GM18867 (cell line): Measurements from ENCODE around the gene SUPT3H.
A peak's percentile ranks its signal among the peaks of the same experiment; 100 is the strongest.

ENCODE experiments used
- ATAC-seq: cut with Tn5 transposase; IDR thresholded peaks from one replicate; pipeline ENCODE4 v1.9.1; 2021; ENCODE audit warnings: mild to moderate bottlenecking, moderate library complexity; ENCODE audit not compliant: unreplicated experiment

SUPT3H gene

GRCh38 chr6:45394586-45395095 lies 16.9 kb upstream of the SUPT3H start:
- ATAC-seq, result no peak

- no peak for ATAC-seq
Measured at GRCh38 chr6:45388328-45388727, 10.6 kb upstream of the SUPT3H start.

- ATAC-seq, result no peak
Measured at GRCh38 chr6:45387236-45387635, 9.5 kb upstream of the SUPT3H start.

GRCh38 chr6:45386501-45386900 lies 8.8 kb upstream of the SUPT3H start:
- no peak for ATAC-seq

- no peak for ATAC-seq
Measured at GRCh38 chr6:45382391-45382790, 4.7 kb upstream of the SUPT3H start.

- peak; percentile 30 for ATAC-seq
Measured at GRCh38 chr6:45378334-45378926, 696 bp upstream of the SUPT3H start.

- ATAC-seq, result peak; percentile 4
Measured at GRCh38 chr6:45377043-45377553, 636 bp downstream of the SUPT3H start.

- no peak for ATAC-seq
Measured at GRCh38 chr6:45376310-45377042, 1.3 kb downstream of the SUPT3H start.

- no peak for ATAC-seq
Measured at GRCh38 chr6:45375449-45375848, 2.3 kb downstream of the SUPT3H start.

- ATAC-seq, result no peak
Measured at GRCh38 chr6:45371924-45372573, 5.7 kb downstream of the SUPT3H start.

GRCh38 chr6:45369870-45370269 lies 7.9 kb downstream of the SUPT3H start:
- ATAC-seq, result no peak

GRCh38 chr6:45367999-45368398 lies 9.7 kb downstream of the SUPT3H start:
- ATAC-seq, result no peak

- no peak for ATAC-seq
Measured at GRCh38 chr6:45366534-45366933, 11.2 kb downstream of the SUPT3H start.

GRCh38 chr6:45365036-45365435 lies 12.7 kb downstream of the SUPT3H start:
- no peak for ATAC-seq

GRCh38 chr6:45364466-45364865 lies 13.3 kb downstream of the SUPT3H start:
- ATAC-seq, result no peak

GRCh38 chr6:45353654-45354053 lies 24.1 kb downstream of the SUPT3H start:
- ATAC-seq, result no peak

- ATAC-seq, result no peak
Measured at GRCh38 chr6:45351667-45352066, 26.1 kb downstream of the SUPT3H start.

- ATAC-seq, result no peak
Measured at GRCh38 chr6:45351076-45351475, 26.7 kb downstream of the SUPT3H start.

GRCh38 chr6:45350186-45350710 lies 27.5 kb downstream of the SUPT3H start:
- ATAC-seq, result no peak

- ATAC-seq, result no peak
Measured at GRCh38 chr6:45344900-45345299, 32.8 kb downstream of the SUPT3H start.

- ATAC-seq, result no peak
Measured at GRCh38 chr6:45328523-45328922, 49.2 kb downstream of the SUPT3H start.
